LHCN-M2 (cell line): ENCODE measurements around the gene EPHA2. TPM values are rescaled to one million over a fixed set of nuclear protein-coding genes. Genes with fewer than 3 reads are reported as not detected.
A peak's percentile ranks its signal among the peaks of the same experiment; 100 is the strongest.

Source experiments
- DNase-seq: peaks from one replicate; pipeline ENCODE4 v3.0.0-alpha.2; 2012; ENCODE audit warnings: low read depth
- total RNA-seq: library from RNA; depleted of rRNA; stranded (reverse); fragments of >200 nt; gene quantifications from 2 replicates; pipeline ENCODE4 v1.2.3, GENCODE V29; 2014

Gene EPHA2
- total RNA-seq, 1 experiment from 2014 or later: 60.1 TPM

GRCh38 chr1:16151196-16151994, 4.5 kb downstream of the EPHA2 start:
- DNase-seq: peak; percentile 86

DNA sequence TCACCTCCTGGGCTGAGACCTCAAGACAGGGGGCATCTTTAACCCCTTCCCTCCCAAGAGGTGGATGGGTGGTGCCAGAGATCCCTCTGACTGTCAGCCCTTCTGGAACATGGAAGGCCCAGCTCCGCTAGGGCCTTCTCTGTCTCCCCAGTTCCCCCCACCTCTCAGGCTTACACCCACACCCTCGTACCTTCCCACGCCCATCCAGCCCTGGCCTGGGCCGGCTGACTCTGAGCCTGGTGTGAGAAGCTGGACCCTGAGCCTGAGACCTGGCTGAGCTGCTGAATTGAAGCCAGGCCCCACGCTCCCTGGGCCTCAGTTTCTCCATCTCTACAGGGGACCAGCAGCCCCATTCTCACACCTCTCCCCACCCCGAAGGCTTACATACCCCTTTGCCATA, 5.4 kb downstream of the EPHA2 start:
- DNase-seq: no peak

- DNase-seq: no peak
Observed at GRCh38 chr1:16149702-16150488, 6.0 kb downstream of the EPHA2 start.

DNA sequence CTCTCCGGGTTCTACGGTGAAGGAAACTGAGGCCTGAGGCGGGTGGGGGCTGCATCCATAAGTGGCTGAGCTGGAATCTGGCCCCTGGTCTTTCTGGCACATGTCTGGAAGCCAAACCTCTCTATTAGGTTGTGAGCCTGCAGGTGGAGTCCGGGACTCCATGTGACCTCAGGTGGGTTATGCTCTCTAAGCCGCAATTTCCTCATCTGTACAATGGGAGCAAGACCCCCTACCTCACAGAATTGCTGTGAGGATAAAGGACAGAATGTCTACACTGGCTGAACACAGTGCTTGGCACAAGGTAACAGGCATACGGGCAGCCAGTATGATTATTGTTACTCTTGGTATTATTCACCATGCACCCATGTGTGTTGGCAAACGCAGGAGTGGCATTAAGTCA, 6.7 kb downstream of the EPHA2 start:
- DNase-seq: no peak

- no peak for DNase-seq
Observed at GRCh38 chr1:16148329-16149092, 7.4 kb downstream of the EPHA2 start.

DNA sequence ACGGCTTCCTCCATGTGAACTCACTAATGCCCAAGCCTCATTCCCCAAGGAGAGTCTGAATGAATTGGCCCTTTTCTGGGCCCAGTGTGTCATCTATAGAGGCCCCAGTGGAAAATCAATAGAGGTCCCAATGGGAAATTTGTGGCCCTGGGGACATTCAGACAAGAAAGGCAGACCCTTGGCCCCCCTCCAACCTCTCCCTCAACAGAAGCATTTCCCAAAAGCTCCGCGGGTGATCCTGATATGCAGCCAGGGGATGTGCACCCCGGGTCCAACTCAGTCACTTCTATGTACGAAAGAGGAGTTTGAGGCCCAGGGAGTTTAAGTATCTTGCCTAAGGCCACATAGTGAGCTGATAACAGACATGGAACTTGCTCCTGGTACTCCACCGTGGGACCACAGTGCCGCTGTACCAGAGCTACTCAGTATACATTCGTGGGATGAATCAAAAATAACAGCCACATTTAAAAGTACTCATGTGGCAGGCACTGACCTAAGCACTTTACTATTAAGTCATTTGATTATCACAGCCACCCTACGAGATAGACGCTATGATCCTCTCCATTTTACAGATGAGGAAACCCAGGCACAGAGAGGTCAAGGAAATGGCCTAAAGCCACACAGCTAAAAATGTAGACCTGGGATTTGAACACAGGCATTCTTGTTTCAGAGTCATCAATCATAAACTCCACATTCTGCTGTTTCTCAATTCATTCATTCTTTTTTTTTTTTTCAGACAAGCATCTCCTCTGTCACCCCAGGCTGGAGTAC, 8.5 kb downstream of the EPHA2 start:
- DNase-seq: no peak

GRCh38 chr1:16146279-16147155, 9.4 kb downstream of the EPHA2 start:
- peak; percentile 91 for DNase-seq

GRCh38 chr1:16145662-16146278, 10.1 kb downstream of the EPHA2 start:
- peak; percentile 93 for DNase-seq

DNA sequence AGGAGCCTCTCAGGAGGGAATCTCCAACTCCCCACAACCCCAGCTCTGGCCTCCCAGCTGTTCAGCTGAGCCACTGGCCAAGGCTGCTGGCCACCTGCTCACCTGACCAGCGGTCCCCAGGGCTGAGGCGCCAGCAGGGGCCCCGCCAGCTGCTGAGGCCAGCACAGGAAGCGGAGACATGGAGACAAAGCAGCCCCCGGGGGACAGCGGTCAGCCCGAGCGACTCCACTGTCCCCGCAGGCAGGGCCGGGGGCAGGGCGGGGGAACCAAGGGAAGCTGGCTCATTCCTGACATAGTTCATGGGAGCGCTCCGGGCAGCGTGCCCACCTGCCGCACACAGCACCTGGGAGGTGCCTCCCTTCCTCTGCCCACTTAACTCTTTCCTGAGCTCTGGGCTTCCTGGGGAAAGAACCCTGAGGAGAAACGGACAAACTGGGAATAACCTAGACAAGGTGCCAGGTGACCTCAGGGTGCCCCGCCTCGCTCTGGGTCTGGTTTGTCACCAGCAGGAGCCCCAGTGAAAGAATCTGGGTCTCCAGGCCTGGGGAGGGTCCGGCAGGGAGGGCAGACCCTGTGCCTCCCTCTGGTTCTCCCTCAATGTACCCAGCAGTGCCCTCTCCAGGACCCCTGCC, 10.7 kb downstream of the EPHA2 start:
- DNase-seq: peak; percentile 79

GRCh38 chr1:16144325-16145029, 11.4 kb downstream of the EPHA2 start:
- DNase-seq: no peak

- DNase-seq: no peak
Observed at GRCh38 chr1:16143566-16144324, 12.1 kb downstream of the EPHA2 start.

GRCh38 chr1:16143005-16143565, 12.8 kb downstream of the EPHA2 start:
- DNase-seq: no peak

DNA sequence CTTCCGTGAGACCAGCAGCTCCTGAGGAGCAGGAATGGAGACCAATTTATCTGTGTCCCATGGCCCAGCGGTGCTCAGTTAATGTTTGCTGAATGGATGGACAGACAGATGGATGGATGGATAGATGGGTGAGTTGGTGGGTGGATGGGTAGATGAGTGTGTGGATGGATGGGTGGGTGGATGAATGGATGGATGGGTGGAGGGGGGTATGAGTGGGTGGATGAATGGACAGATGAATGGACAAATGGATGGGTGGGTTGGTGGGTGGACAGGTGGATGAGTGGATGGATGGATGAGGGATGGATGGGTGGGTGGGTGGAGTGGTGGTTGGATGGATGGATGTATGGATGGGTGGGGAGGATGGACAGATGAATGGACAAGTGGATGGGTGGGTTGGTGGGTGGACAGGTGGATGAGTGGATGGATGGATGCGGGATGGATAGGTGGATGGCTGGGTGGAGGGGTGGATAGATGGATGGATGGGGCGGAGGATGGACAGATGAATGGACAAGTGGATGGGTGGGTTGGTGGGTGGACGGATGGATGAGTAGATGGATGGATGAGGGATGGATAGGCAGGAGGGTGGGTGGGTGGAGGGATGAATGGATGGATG, 13.4 kb downstream of the EPHA2 start:
- no peak for DNase-seq

DNA sequence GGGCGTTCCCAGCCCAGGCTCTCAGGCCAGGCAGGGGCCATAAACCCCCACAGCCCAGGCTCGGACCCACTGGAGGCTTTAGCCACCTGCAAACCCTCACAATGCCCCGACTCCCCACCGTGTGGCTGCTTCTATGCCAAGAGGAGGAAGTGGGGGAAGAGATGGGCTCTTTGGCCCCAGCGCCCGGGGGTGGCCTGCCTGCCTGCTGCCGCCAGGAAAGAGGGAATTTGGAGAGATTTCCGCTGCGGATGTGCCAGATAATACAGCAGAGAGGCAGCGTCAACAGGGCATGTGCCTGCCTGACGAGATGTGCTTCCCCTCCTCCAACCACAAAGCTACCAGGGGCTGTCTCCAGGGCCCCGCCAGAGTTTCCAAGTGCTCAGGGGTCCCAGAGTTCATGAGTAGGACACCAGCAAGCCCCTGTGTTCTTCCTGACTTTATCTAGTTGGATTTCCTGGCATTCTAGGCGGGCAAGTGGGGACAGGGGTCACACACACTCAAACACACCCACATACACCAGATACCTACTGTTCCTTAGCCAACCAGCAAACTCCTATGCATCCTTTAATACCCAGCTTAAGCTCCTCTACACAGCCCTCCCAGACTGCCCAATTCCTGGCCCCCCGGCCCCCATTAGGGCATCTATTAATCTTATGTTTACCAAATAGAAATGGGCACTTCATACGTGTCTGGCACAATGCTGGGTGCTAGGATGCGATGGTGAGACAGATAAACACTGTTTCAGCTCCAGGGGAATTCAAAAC, 14.1 kb downstream of the EPHA2 start:
- peak; percentile 47 for DNase-seq

- no peak for DNase-seq
Observed at GRCh38 chr1:16140068-16140596, 15.7 kb downstream of the EPHA2 start.

GRCh38 chr1:16139473-16139962, 16.4 kb downstream of the EPHA2 start:
- DNase-seq: peak; percentile 96
